ENCODE measurements around the gene CHST9.
"Not testable (repeated sequence)": the region's sequence is repeated elsewhere in the genome, so short reads cannot be mapped to it uniquely, and the experiment has no call there.

Gene CHST9

GRCh38 chr18:27004056-27004829 is 180.9 kb downstream of the CHST9 start:
- no peak for DNase-seq (ENCODE audit: low spot score)

GRCh38 chr18:26999797-27000196 is 185.3 kb downstream of the CHST9 start:
- no peak for DNase-seq (ENCODE audit: low spot score)

DNA sequence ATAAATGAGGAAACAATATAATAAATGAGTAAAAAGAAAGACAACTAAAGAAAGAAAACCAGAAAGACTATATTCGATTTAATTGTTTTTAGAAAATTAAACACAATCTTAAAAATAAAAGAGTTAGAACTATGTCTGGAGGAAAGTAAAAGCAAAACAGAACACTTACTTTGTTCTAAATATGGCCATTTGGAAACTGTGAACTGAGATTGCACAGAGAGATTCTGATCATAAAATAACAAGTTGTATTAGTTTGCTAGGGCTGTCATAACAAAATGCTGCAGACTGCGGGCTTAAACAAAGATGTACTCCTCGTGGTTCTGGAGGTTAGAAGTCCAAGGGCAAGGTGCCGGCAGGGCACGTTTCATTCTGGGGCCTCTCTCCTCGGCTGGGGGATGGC is 191.5 kb downstream of the CHST9 start:
- DNase-seq (ENCODE audit: low spot score) = no peak

- DNase-seq (ENCODE audit: low spot score) = no peak
Measured at GRCh38 chr18:26992926-26993325, 192.2 kb downstream of the CHST9 start.

DNA sequence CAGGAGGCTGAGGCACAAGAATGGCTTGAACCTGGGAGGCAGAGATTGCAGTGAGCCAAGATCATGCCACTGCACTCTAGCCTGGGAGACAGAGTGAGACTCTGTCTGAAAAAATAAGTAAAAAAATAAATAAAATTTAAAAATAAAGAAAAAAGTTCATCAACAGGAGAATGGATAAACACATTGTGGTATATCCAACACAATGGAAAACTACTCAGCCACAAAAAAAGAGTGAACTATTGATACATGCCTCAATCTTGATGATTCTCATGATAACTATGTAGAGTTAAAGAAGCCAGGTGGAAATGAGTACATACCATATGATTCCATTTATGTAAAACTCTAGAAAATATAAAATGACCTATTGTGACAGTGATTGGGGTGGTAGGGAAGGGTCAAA is 195.3 kb downstream of the CHST9 start:
- DNase-seq (ENCODE audit: low spot score) = no peak

- DNase-seq (ENCODE audit: low spot score) = no peak
Measured at GRCh38 chr18:26981360-26982082, 203.6 kb downstream of the CHST9 start.

GRCh38 chr18:26978812-26979341 is 206.2 kb downstream of the CHST9 start:
- DNase-seq (ENCODE audit: low spot score) = no peak

DNA sequence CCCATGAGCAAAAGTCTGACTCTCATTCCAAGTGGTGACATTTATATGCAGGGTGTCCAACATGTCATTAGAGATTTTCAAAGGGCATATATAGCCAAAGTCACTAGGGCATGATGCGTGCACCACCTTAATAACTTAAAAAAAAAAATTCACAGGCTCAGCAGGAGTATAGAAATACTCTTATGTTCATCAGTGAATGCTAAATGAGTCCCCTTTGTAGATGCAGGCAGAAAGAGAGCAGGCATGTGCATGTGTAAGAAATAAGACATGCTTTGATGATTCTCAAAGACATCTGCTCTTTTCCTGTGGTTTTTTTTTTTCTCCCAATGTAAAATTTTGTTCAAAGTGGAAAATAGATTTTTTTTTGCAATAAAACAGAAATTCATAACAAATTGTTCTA is 207.3 kb downstream of the CHST9 start:
- no peak for DNase-seq (ENCODE audit: low spot score)

DNA sequence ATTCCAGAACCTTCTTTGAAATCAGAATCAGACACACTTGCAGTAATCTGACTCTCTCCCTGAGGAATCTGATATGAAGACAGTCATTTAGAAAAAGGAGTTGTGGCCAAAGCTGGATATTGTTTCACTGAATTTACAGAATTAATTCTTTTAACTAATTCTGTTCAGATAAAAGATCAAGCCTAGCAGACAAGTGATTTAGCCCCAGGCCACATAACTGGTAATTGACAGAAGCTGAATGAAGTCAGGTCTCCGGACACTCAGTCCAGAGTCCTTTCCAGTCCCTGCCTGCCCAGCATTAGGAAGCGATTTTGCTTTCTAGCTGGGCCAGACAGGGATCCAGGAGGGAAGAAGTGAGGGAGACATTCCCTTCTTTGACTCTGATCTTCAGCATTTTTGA is 208.9 kb downstream of the CHST9 start:
- no peak for DNase-seq (ENCODE audit: low spot score)

DNA sequence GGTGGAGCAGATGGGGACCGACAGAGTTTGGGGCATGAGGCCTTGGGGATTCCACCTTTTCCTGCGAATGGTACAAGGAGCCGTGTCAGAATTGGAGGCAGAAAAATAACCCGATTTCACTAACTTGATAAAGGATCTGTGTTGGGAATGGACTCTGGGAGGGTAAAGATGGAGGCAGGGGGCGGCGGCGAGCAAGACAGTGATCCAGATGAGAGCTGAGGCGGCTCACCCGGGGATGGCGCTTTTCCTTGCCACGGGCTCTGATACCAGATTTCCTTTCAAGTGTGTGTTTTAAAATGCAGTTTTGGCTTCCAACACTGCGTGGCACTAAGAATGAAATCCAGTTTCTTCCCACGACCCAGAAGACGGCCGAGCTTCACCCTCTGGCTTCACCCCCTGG is 212.6 kb downstream of the CHST9 start:
- not testable (repeated sequence) for DNase-seq (ENCODE audit: low spot score)

GRCh38 chr18:26971409-26971808 is 213.7 kb downstream of the CHST9 start:
- DNase-seq (ENCODE audit: low spot score) = no peak

DNA sequence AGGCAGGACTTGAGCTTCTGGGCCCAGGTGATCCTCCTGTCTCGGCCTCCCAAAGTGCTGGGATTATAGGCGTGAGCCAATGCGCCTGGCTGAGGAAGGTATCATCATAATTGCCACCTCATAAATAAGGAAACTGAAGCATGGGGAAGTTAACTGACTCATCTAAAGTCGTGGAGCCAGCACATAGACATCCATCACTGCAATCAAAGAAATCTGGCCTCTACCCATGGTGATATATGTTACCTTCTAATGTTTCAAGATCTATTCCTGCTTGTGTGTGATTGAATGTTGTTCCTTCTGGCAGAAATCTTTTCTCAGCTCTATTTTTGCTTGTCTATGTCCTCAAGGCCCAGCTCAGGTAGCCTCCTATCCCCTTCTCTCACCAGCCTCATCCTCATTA is 214.5 kb downstream of the CHST9 start:
- DNase-seq (ENCODE audit: low spot score) = no peak

DNA sequence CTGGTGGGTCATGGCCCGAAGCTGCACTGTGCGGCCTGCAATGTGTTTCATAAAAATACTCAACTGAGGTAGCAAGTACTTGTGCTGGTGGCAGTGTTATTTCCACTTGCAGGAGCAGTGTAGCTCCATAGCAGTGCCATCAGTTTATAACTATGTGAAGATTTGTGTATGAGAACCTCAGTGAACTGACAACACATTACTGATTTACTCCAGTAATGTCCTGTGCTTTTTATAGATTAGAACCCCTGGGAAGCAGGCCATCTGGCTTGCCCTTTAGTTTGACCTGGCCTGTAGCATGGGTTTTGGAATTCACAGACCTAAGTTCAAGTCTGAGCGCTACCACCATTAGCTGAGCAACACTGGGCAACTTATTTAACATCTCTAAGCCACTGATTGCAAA is 219.9 kb downstream of the CHST9 start:
- DNase-seq (ENCODE audit: low spot score) = no peak

- no peak for DNase-seq (ENCODE audit: low spot score)
Measured at GRCh38 chr18:26963292-26963691, 221.8 kb downstream of the CHST9 start.

- DNase-seq (ENCODE audit: low spot score) = no peak
Measured at GRCh38 chr18:26961839-26962238, 223.3 kb downstream of the CHST9 start.

DNA sequence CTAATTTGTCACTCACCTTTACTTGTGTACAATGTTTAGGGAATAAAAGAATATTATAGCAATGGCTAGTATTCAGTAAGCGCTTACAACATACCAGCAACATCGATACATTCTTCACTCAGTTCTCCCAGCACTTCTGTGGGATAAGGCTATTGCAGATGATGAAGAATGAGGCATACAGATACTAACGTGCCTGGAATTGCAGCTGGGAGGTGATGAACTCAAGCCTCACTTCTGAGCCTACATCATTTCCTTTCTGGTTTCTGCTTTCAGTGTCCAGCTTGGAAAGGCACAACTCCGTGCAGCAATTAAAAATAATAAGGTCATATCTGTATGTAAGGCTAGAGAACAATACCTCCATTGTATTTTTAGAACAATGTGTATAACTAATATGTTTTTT is 224.2 kb downstream of the CHST9 start:
- DNase-seq (ENCODE audit: low spot score) = no peak

DNA sequence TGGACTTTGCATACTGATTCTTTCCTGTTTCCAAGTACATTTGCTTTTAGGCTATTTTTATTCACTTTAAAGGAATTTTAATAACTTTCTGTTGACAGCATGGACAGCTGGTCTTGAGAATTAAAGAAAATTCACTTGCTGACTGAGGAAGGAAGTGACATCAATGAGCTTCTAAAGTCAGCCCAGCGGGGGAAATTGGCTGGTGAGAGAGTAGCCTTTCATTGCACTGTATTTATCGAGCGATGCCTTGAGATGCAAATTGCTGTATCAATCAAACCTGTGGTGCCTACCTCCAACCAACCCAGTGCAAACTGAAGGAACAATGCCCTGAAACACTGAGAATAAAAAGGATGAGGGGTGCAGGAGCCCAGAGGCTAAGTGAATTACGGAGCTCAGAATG is 228.2 kb downstream of the CHST9 start:
- no peak for DNase-seq (ENCODE audit: low spot score)

GRCh38 chr18:26948703-26949102 is 236.4 kb downstream of the CHST9 start:
- no peak for DNase-seq (ENCODE audit: low spot score)

DNA sequence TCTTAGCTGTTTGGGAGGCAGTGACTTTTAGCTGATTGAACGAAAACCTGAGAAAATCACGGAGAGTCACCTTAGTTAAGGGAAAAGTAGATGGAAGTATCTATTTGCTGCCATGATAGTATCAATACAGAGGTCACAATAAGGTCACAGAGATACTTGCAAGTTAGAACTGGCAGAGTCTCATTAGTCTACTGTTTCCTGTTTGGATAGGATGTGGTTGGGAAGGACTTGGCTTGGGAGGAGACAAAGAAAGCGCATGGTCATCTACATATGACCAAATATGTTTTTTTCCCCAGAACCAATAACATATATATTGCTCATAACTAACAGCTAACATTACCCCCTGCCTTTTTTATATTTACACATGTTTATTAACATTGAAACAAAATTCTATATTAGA is 241.2 kb downstream of the CHST9 start:
- no peak for DNase-seq (ENCODE audit: low spot score)

GRCh38 chr18:26941584-26941983 is 243.5 kb downstream of the CHST9 start:
- DNase-seq (ENCODE audit: low spot score) = no peak

- no peak for DNase-seq (ENCODE audit: low spot score)
Measured at GRCh38 chr18:26940744-26941398, 244.2 kb downstream of the CHST9 start.

DNA sequence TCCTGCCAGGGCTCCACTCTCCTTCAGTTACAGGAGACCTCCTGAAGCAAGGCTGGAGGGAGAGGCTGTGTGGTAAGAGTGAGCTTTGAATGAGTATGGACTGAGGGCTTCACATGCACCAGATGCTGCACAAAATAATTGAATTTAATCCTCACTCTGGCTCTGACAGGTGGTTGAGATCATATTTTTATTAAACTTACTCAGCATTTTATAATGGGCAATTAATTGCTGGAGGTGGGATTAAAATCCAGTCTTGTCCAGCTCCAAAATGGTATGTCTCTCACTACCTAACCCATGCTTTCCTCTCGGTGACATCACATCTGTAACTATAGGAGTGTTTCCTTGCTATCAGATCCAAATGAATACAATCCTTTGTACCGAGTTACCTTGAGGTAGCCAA is 253.4 kb downstream of the CHST9 start:
- no peak for DNase-seq (ENCODE audit: low spot score)

GRCh38 chr18:26930630-26931029 is 254.5 kb downstream of the CHST9 start:
- DNase-seq (ENCODE audit: low spot score) = no peak
